ENCODE measurements around the gene AJAP1.

- TF ChIP-seq PKNOX1 (IDR thresholded peaks at IDR 0.05) (no peak), SUZ12 (IDR thresholded peaks at IDR 0.05) (no peak), BHLHE40 (IDR thresholded peaks at IDR 0.05; ENCODE audit: borderline replicate concordance) (no peak), FOXM1 (IDR thresholded peaks at IDR 0.05; ENCODE audit: borderline replicate concordance) (no peak), FOXK2 (IDR thresholded peaks at IDR 0.05) (no peak), FOXA1 (IDR thresholded peaks at IDR 0.05) (no peak), SP1 (IDR thresholded peaks at IDR 0.05) (no peak), NFRKB (IDR thresholded peaks at IDR 0.05) (no peak), TARDBP (IDR thresholded peaks at IDR 0.05) (no peak), ZNF384 (IDR thresholded peaks at IDR 0.05) (no peak)
Measured at GRCh38 chr1:4671828-4672227, 17.4 kb downstream of the AJAP1 start.

Measured in HEK293T (cell line).